ENCODE data around the gene GABRR1.
A peak's percentile ranks its signal among the peaks of the same experiment; 100 is the strongest.
"Not testable (repeated sequence)": the region's sequence is repeated elsewhere in the genome, so short reads cannot be mapped to it uniquely, and the experiment has no call there.

The GABRR1 gene

GRCh38 chr6:89217299-89217910, at the start of gene GABRR1:
Gene GABRR1 (minus strand): TSS chr6:89217358. CDS start chr6:89217322, 36 bp downstream.
- DNase-seq (ENCODE audit: low spot score) = no peak

- no peak for DNase-seq (ENCODE audit: low spot score)
Observed at GRCh38 chr6:89264296-89264695, 47.1 kb upstream of the GABRR1 start.

GRCh38 chr6:89260832-89261231, 43.7 kb upstream of the GABRR1 start:
- DNase-seq (ENCODE audit: low spot score) = no peak

GRCh38 chr6:89260310-89260709, 43.2 kb upstream of the GABRR1 start:
- no peak for DNase-seq (ENCODE audit: low spot score)

- no peak for DNase-seq (ENCODE audit: low spot score)
Observed at GRCh38 chr6:89258912-89259311, 41.8 kb upstream of the GABRR1 start.

- DNase-seq (ENCODE audit: low spot score) = no peak
Observed at GRCh38 chr6:89257781-89258180, 40.6 kb upstream of the GABRR1 start.

- no peak for DNase-seq (ENCODE audit: low spot score)
Observed at GRCh38 chr6:89257346-89257745, 40.2 kb upstream of the GABRR1 start.

GRCh38 chr6:89255417-89255816, 38.3 kb upstream of the GABRR1 start:
- no peak for DNase-seq (ENCODE audit: low spot score)

GRCh38 chr6:89254569-89254968, 37.4 kb upstream of the GABRR1 start:
- no peak for DNase-seq (ENCODE audit: low spot score)

GRCh38 chr6:89252907-89253306, 35.7 kb upstream of the GABRR1 start:
- DNase-seq (ENCODE audit: low spot score) = no peak

GRCh38 chr6:89251976-89252375, 34.8 kb upstream of the GABRR1 start:
- no peak for DNase-seq (ENCODE audit: low spot score)

GRCh38 chr6:89251170-89251569, 34.0 kb upstream of the GABRR1 start:
- DNase-seq (ENCODE audit: low spot score) = no peak

GRCh38 chr6:89250239-89250638, 33.1 kb upstream of the GABRR1 start:
- DNase-seq (ENCODE audit: low spot score) = no peak

- no peak for DNase-seq (ENCODE audit: low spot score)
Observed at GRCh38 chr6:89244241-89244985, 27.3 kb upstream of the GABRR1 start.

GRCh38 chr6:89243331-89243629, 26.1 kb upstream of the GABRR1 start:
- DNase-seq (ENCODE audit: low spot score) = no peak

- DNase-seq (ENCODE audit: low spot score) = peak; percentile 17
Observed at GRCh38 chr6:89242574-89243330, 25.6 kb upstream of the GABRR1 start.

GRCh38 chr6:89239338-89239737, 22.2 kb upstream of the GABRR1 start:
- peak; percentile 18 for DNase-seq (ENCODE audit: low spot score)

GRCh38 chr6:89237158-89237557, 20.0 kb upstream of the GABRR1 start:
- DNase-seq (ENCODE audit: low spot score) = no peak

- DNase-seq (ENCODE audit: low spot score) = not testable (repeated sequence)
Observed at GRCh38 chr6:89233605-89234004, 16.4 kb upstream of the GABRR1 start.

GRCh38 chr6:89222712-89223039, 5.5 kb upstream of the GABRR1 start:
- DNase-seq (ENCODE audit: low spot score) = no peak

- DNase-seq (ENCODE audit: low spot score) = no peak
Observed at GRCh38 chr6:89221971-89222711, 5.0 kb upstream of the GABRR1 start.

- no peak for DNase-seq (ENCODE audit: low spot score)
Observed at GRCh38 chr6:89221129-89221528, 4.0 kb upstream of the GABRR1 start.

- DNase-seq (ENCODE audit: low spot score) = no peak
Observed at GRCh38 chr6:89216411-89216810, 747 bp downstream of the GABRR1 start.
